Thoracic aorta (tissue), 2 donors: Measurements from ENCODE around the gene TUBGCP2. TPM values are rescaled to one million over a fixed set of nuclear protein-coding genes. Genes with fewer than 3 reads are reported as not detected.
"Not testable (repeated sequence)": the region's sequence is repeated elsewhere in the genome, so short reads cannot be mapped to it uniquely, and the experiment has no call there.

ENCODE experiments used
- ATAC-seq: fragments of 150-250 bp; one replicate; pipeline ENCODE4 v1.8.0; 2017; ENCODE audit warnings: low read depth; ENCODE audit not compliant: insufficient number of reproducible peaks, low FRiP score
- DNase-seq: peaks from one replicate; pipeline ENCODE4 v3.0.0-alpha.2; 2020; ENCODE audit warnings: low spot score
- H3K27ac ChIP-seq, 2 donors: fragments of 200-600 bp; sonication (generic); 1 replicate in 1 of 2; 2 replicates in 1 of 2; pipeline ENCODE4 v1.5.1; 2016; ENCODE audit warnings: mild to moderate bottlenecking in 2 of 2, moderate library complexity in 2 of 2
- H3K27me3 ChIP-seq: fragments of 200-600 bp; sonication (generic); replicated peaks from 2 replicates; pipeline ENCODE4 v1.6.0; 2016; ENCODE audit warnings: mild to moderate bottlenecking; ENCODE audit not compliant: insufficient read depth
- H3K36me3 ChIP-seq: fragments of 200-600 bp; sonication (generic); one replicate; pipeline ENCODE4 v1.5.1; 2016
- H3K4me1 ChIP-seq, 2 donors: fragments of 200-600 bp; sonication (generic); 1 replicate in 1 of 2; 2 replicates in 1 of 2; pipeline versions ENCODE4 v1.5.1 to v1.6.0; 2016; ENCODE audit warnings: low read depth in 2 of 2, mild to moderate bottlenecking in 1 of 2; ENCODE audit not compliant: control insufficient read depth in 1 of 2
- H3K4me3 ChIP-seq: fragments of 200-600 bp; sonication (generic); 2 replicates; pipeline ENCODE4 v1.5.1; 2016; ENCODE audit warnings: mild to moderate bottlenecking
- H3K9me3 ChIP-seq: fragments of 200-600 bp; sonication (generic); 2 replicates; pipeline ENCODE4 v1.5.1; 2016
- total RNA-seq, 2 donors: library from RNA; depleted of rRNA; stranded (reverse); fragments of >200 nt; gene quantifications; one replicate each; pipeline versions ENCODE4 v1.1.0 to v1.2.3, GENCODE V29; 2016
- TF ChIP-seq, protein P1 (sequence below): fragments of 200-600 bp; sonication (generic); IDR thresholded peaks from one replicate; pipeline ENCODE4 v1.5.1; 2019; ENCODE audit warnings: antibody characterized with exemption

The TUBGCP2 gene
- total RNA-seq, 2 donors from 2014 or later, result 51.2 to 65.5 TPM

DNA sequence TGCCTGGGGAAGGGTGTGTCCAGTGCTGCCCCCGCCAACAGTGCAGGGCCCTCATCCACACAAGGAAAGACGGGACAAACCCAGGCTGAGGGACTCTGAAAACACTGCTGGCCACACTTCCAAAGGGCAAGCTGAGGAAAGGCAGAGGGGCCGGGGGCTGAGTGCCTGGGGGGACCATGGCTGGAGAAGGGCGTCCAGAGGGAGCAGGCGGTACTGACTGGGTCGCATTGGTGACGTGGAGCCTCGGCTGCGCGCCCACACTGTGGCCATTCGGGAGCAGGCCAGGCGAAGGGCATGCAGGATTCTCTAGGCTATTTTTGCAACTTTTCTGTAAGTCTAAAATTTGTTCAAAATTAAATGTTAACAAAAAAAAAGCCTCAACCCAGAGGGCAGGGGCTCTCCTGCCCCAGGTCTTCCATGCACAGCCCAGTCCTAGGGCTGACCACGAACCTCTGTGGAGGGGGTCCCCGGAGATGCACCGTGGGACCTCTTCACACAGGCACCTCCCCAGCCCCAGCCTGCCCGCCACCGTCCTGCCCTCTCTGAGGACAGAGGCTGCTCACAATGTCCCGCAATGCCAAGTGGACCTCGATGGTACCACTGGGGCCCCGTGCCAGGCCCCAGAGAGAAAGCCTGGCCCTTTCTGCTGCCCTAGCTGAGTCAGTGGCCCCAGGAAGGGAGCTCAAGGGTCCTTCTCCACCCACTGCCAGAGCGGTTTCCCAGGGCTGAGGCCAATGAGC lies 42.4 kb downstream of the TUBGCP2 start:
- Histone ChIP-seq H3K27ac (no peak overlapping the region), H3K27me3 (no peaks in the 10 kb centered on the region), H3K36me3 (peaks cover 4% of the 10 kb centered on the region), H3K9me3 (no peaks in the 10 kb centered on the region), H3K4me1 (peaks cover 4 to 7% of the 10 kb centered on the region in 2 donors), H3K4me3 (no peak overlapping the region)
- TF ChIP-seq, protein P1, sequence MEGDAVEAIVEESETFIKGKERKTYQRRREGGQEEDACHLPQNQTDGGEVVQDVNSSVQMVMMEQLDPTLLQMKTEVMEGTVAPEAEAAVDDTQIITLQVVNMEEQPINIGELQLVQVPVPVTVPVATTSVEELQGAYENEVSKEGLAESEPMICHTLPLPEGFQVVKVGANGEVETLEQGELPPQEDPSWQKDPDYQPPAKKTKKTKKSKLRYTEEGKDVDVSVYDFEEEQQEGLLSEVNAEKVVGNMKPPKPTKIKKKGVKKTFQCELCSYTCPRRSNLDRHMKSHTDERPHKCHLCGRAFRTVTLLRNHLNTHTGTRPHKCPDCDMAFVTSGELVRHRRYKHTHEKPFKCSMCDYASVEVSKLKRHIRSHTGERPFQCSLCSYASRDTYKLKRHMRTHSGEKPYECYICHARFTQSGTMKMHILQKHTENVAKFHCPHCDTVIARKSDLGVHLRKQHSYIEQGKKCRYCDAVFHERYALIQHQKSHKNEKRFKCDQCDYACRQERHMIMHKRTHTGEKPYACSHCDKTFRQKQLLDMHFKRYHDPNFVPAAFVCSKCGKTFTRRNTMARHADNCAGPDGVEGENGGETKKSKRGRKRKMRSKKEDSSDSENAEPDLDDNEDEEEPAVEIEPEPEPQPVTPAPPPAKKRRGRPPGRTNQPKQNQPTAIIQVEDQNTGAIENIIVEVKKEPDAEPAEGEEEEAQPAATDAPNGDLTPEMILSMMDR, result no peak
- ATAC-seq (no peak), DNase-seq (no peak)

DNA sequence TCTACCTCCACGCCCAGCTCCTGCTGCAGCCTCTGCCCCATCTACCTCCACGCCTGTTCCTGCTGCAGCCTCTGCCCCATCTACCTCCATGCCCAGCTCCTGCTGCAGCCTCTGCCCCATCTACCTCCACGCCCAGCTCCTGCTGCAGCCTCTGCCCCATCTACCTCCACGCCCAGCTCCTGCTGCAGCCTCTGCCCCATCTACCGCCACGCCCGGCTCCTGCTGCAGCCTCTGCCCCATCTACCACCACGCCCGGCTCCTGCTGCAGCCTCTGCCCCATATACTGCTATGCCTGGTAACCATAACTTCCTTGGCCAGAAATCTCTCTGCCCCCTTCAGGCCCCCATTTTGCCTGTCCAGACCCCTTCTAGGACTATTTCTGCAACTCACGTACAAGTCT lies 43.6 kb downstream of the TUBGCP2 start:
- not testable (repeated sequence) for H3K27me3 ChIP-seq, DNase-seq, H3K36me3 ChIP-seq, H3K27ac ChIP-seq, H3K9me3 ChIP-seq, H3K4me3 ChIP-seq, ATAC-seq
- peaks cover 13 to 18% of the 10 kb centered on the region in 2 donors for H3K4me1 ChIP-seq

DNA sequence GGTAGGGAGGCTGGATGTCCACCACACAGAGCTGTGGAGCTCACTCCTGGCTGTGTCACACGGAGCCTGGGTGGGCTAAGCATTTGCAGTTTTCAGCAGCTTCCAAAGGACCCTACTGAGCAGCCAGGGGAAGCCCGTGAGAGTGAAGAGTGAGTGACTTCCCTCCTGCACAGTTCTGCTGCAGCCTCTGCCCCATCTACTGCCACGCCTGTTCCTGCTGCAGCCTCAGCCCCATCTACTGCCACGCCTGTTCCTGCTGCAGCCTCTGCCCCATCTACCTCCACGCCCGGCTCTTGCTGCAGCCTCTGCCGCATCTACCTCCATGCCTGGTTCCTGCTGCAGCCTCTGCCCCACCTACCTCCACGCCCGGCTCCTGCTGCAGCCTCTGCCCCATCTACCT lies 44.2 kb downstream of the TUBGCP2 start:
- H3K27me3 ChIP-seq, result no peaks in the 10 kb centered on the region
- no peak overlapping the region for H3K4me3 ChIP-seq
- DNase-seq (no peak), ATAC-seq (no peak)
- peaks cover 18 to 20% of the 10 kb centered on the region in 2 donors for H3K4me1 ChIP-seq
- no peak overlapping the region for H3K27ac ChIP-seq
- no peaks in the 10 kb centered on the region for H3K36me3 ChIP-seq
- H3K9me3 ChIP-seq, result no peaks in the 10 kb centered on the region
- TF ChIP-seq, protein P1, result no peak

DNA sequence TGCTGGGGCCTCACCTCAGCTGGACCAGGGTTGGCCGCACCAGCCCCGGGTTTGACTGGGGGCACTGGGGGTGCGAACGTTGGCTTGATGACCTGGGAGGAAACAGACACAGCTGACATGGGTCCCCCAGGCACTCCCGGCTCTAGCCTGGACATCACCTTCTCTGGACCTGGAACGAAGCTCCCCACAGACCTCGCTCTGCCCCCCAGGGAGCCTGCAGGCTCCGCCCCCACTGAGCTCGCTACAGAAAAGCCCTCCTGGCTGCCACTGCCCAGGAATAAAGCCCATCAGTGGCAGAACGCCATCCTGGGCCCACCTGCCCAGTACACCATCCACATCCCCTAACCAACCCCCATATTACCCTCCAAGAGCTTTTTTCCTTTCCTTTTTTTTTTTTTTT lies 45.0 kb downstream of the TUBGCP2 start:
- ATAC-seq, result no peak
- Histone ChIP-seq H3K36me3 (no peaks in the 10 kb centered on the region), H3K27ac (no peak overlapping the region), H3K27me3 (no peaks in the 10 kb centered on the region), H3K9me3 (no peaks in the 10 kb centered on the region), H3K4me1 (peaks cover 18 to 28% of the 10 kb centered on the region in 2 donors), H3K4me3 (no peak overlapping the region)
- no peak for DNase-seq
- TF ChIP-seq, protein P1, result no peak

DNA sequence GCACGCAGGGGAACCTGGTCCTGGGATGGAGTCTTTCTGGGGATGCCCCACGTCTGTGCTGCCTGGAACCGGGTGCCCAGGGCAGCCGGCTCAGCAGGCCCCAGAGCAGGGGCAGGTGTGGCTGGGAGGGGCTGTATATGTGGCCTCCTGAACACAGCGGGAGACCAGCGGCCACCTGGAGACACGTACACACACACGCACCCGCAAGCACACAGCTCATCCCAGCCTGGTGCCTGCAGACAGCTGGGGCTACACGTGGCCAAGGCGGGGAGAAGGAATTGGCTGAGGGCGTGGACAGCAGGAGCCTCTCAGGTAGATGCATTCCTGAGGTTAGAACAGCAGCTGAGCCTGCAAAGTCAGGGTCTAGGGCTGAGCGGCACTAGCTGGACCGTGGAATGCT lies 46.0 kb downstream of the TUBGCP2 start:
- Histone ChIP-seq H3K9me3 (no peaks in the 10 kb centered on the region), H3K27ac (no peak overlapping the region), H3K4me1 (peaks cover 22 to 36% of the 10 kb centered on the region in 2 donors), H3K4me3 (no peak overlapping the region), H3K27me3 (no peaks in the 10 kb centered on the region), H3K36me3 (no peaks in the 10 kb centered on the region)
- TF ChIP-seq, protein P1, result no peak
- DNase-seq, result no peak
- no peak for ATAC-seq
